Measurements from ENCODE around the gene ERF. TPM values are rescaled to one million over a fixed set of nuclear protein-coding genes. Genes with fewer than 3 reads are reported as not detected.

Gene ERF
- total RNA-seq, 1 donor from 2014 or later = 31.6 TPM

DNA sequence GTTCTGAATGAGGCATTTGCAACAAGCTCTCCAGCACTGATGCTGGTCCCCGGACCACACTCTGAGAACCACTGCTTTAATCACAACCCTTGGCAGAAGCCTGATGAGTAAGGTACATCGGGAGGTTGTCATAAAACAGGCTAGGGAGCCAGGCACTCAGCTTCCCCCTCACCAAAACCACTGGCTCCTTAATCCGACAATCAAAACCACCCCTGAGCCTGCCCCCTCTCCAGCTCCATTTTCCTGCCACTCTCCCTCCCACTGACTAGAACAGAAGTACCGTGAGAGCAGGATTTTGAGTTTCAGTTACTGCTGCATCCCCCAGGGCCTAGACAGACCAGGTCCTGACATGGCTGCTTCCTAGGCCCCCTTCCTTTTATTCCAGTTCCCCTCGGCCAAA, 19.7 kb downstream of the ERF start:
- peaks cover 4% of the 10 kb centered on the region for H3K36me3 ChIP-seq (ENCODE audit: control insufficient read depth, insufficient read depth, low read length)
- no peaks in the 10 kb centered on the region for H3K27me3 ChIP-seq (ENCODE audit: control insufficient read depth, insufficient read depth, low read length)
- TF ChIP-seq, protein P1, sequence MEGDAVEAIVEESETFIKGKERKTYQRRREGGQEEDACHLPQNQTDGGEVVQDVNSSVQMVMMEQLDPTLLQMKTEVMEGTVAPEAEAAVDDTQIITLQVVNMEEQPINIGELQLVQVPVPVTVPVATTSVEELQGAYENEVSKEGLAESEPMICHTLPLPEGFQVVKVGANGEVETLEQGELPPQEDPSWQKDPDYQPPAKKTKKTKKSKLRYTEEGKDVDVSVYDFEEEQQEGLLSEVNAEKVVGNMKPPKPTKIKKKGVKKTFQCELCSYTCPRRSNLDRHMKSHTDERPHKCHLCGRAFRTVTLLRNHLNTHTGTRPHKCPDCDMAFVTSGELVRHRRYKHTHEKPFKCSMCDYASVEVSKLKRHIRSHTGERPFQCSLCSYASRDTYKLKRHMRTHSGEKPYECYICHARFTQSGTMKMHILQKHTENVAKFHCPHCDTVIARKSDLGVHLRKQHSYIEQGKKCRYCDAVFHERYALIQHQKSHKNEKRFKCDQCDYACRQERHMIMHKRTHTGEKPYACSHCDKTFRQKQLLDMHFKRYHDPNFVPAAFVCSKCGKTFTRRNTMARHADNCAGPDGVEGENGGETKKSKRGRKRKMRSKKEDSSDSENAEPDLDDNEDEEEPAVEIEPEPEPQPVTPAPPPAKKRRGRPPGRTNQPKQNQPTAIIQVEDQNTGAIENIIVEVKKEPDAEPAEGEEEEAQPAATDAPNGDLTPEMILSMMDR (IDR thresholded peaks at IDR 0.05; ENCODE audit: insufficient read depth, low read length, poor library complexity, severe bottlenecking) = no peak
- no peak for DNase-seq (ENCODE audit: low read depth)
- H3K4me3 ChIP-seq (ENCODE audit: low read depth, low read length) = no peak overlapping the region

DNA sequence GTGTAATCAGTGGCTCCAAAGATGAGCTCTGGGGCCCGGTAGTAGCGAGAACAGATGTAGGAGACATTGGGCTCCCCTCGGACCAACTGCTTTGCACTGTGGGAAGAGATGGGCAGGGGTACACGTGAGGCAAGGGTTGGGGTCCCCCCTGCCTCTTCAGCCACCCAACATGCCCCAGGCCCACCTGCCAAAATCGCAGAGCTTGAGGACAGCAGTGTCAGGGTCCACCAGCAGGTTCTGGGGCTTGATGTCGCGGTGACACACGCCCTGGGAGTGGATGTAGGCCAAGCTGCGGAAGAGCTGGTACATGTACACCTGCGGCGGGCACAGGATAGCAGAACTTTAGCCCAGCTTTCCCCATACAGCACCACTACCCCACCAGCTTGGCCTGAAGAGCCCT, 20.6 kb downstream of the ERF start:
- TF ChIP-seq, protein P1 (IDR thresholded peaks at IDR 0.05; ENCODE audit: insufficient read depth, low read length, poor library complexity, severe bottlenecking) = no peak
- Histone ChIP-seq H3K4me3 (ENCODE audit: low read depth, low read length) (no peak overlapping the region), H3K27me3 (ENCODE audit: control insufficient read depth, insufficient read depth, low read length) (no peaks in the 10 kb centered on the region), H3K36me3 (ENCODE audit: control insufficient read depth, insufficient read depth, low read length) (peaks cover 4% of the 10 kb centered on the region)
- DNase-seq (ENCODE audit: low read depth) = no peak

DNA sequence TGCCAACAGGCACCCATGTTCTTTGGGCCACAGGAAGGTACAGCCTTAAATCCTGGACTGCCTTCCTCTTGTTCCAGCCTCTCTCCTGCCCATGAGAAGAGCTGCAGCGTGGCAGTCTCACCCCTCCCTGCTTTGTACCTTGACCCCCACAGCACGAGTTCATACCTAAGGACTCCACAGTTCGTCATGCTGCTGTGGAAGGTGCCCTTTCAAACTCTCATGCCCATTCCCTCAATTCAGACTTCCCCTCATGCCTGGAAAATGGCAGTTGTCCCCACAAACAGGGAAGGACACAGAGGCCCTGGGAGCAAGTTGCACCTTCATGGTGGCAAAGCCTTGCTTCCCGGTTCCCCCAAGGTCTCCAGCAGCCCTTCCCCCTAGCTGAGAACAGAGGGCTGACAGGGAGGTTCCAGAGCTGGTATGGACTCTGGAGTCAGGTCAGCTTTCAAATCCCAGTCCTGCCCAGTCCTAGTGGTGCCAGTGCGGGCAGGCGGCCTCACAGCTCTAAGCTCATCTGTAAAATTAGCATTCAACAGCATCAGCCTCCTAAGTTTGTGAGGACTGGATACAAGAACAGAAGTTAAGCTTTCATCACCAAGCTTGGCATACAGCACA, 21.1 kb downstream of the ERF start:
- Histone ChIP-seq H3K4me3 (ENCODE audit: low read depth, low read length) (no peak overlapping the region), H3K36me3 (ENCODE audit: control insufficient read depth, insufficient read depth, low read length) (peaks cover 6% of the 10 kb centered on the region), H3K27me3 (ENCODE audit: control insufficient read depth, insufficient read depth, low read length) (no peaks in the 10 kb centered on the region)
- TF ChIP-seq, protein P1 (IDR thresholded peaks at IDR 0.05; ENCODE audit: insufficient read depth, low read length, poor library complexity, severe bottlenecking) = no peak
- no peak for DNase-seq (ENCODE audit: low read depth)

DNA sequence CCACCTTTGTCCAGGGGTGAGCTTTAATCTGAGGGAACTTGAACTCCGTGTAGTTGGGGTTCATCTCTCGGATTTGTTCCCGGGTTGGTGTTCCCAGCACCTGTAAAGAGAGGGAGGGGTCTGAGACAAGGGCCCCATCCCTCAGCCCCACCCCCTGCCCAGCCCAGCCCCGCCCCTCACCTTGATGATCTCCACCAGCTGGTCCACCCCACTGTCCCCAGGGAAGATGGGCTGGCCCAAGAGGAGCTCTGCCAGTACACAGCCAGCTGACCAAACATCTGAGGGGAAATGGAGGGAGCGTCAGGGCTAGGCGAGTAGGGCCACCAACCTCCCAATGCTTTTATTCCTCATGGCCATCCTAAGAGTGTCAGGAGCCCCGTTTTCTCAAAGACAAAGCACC, 21.8 kb downstream of the ERF start:
- TF ChIP-seq, protein P1 (IDR thresholded peaks at IDR 0.05; ENCODE audit: insufficient read depth, low read length, poor library complexity, severe bottlenecking) = no peak
- H3K4me3 ChIP-seq (ENCODE audit: low read depth, low read length) = no peak overlapping the region
- DNase-seq (ENCODE audit: low read depth) = no peak
- H3K36me3 ChIP-seq (ENCODE audit: control insufficient read depth, insufficient read depth, low read length) = peaks cover 6% of the 10 kb centered on the region
- no peaks in the 10 kb centered on the region for H3K27me3 ChIP-seq (ENCODE audit: control insufficient read depth, insufficient read depth, low read length)

DNA sequence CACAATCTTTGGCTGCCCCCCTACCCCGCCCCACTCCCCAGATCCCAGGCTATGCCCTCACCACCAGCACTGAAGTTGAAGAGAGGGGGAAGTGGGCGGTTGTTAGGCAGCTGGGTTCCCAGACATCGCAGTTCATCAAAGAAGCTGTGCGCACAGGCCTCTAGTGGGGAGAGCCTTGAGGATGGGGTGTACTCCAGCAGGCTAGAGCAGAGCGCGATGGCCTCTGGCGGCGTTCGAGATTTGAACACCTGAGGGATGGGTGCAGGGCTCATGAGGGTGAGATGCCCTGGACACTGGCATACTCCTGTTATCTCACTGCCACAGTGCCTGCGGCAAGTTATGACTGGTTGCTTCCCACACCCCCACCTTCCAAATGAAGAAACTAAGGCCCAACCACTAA, 22.5 kb downstream of the ERF start:
- peaks cover 6% of the 10 kb centered on the region for H3K36me3 ChIP-seq (ENCODE audit: control insufficient read depth, insufficient read depth, low read length)
- TF ChIP-seq, protein P1 (IDR thresholded peaks at IDR 0.05; ENCODE audit: insufficient read depth, low read length, poor library complexity, severe bottlenecking) = no peak
- no peaks in the 10 kb centered on the region for H3K27me3 ChIP-seq (ENCODE audit: control insufficient read depth, insufficient read depth, low read length)
- no peak overlapping the region for H3K4me3 ChIP-seq (ENCODE audit: low read depth, low read length)
- DNase-seq (ENCODE audit: low read depth) = no peak

DNA sequence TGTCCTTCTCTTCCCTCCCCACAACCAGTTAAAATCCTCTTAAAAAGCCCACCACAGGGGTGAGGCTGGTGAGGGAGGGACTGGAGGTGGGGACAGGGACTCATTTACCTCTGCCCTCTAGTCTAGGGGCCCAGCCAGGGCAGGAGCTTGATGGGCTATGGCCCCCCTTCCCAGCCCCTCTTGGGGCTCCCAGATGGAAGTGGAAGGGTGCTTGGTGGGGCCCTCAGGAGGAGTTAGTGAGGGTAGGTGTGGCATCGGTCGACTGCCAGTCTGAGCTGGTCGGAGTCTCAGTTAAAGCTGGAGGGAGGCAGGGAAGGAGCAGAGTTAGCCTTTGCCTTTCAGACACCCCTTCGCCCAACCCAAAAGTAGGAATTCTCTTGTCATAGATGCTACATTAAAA, 24.4 kb downstream of the ERF start:
- no peak for DNase-seq (ENCODE audit: low read depth)
- Histone ChIP-seq H3K4me3 (ENCODE audit: low read depth, low read length) (no peak overlapping the region), H3K36me3 (ENCODE audit: control insufficient read depth, insufficient read depth, low read length) (peaks cover 3% of the 10 kb centered on the region), H3K27me3 (ENCODE audit: control insufficient read depth, insufficient read depth, low read length) (no peaks in the 10 kb centered on the region)
- TF ChIP-seq, protein P1 (IDR thresholded peaks at IDR 0.05; ENCODE audit: insufficient read depth, low read length, poor library complexity, severe bottlenecking) = no peak
